HEK293 (cell line): ENCODE measurements around the gene DUOX1.
A peak's percentile ranks its signal among the peaks of the same experiment; 100 is the strongest.

ENCODE experiments used
- KLF10 ChIP-seq: fragments of 450-650 bp; IDR thresholded peaks from 2 replicates; pipeline ENCODE4 v1.5.1; 2018; ENCODE audit warnings: missing biosample characterization, mild to moderate bottlenecking, missing genetic modification characterization
- KLF9 ChIP-seq: fragments of 450-650 bp; formaldehyde crosslinking; IDR thresholded peaks from 2 replicates; pipeline ENCODE4 v1.5.1; 2016; ENCODE audit warnings: missing biosample characterization, missing genetic modification characterization, low read depth
- MYNN ChIP-seq: fragments of 450-650 bp; formaldehyde crosslinking; IDR thresholded peaks from 2 replicates; pipeline ENCODE4 v1.5.1; 2016; ENCODE audit warnings: missing biosample characterization, missing genetic modification characterization, borderline replicate concordance
- REPIN1 ChIP-seq: fragments of 450-650 bp; formaldehyde crosslinking; IDR thresholded peaks from 2 replicates; pipeline ENCODE4 v1.5.1; 2017; ENCODE audit warnings: missing biosample characterization, missing genetic modification characterization, low read depth
- SCRT1 ChIP-seq: fragments of 450-650 bp; formaldehyde crosslinking; IDR thresholded peaks from 2 replicates; pipeline ENCODE4 v1.5.1; 2016; ENCODE audit warnings: missing biosample characterization, missing genetic modification characterization, borderline replicate concordance
- ZIC2 ChIP-seq: fragments of 450-650 bp; formaldehyde crosslinking; IDR thresholded peaks from 2 replicates; pipeline ENCODE4 v1.5.1; 2016; ENCODE audit warnings: missing biosample characterization, missing genetic modification characterization
- ZNF155 ChIP-seq: fragments of 450-650 bp; formaldehyde crosslinking; IDR thresholded peaks from 2 replicates; pipeline ENCODE4 v1.5.1; 2016; ENCODE audit warnings: missing biosample characterization, missing genetic modification characterization
- ZNF157 ChIP-seq: fragments of 450-650 bp; formaldehyde crosslinking; IDR thresholded peaks from 2 replicates; pipeline ENCODE4 v1.5.1; 2016; ENCODE audit warnings: missing biosample characterization, missing genetic modification characterization
- ZNF16 ChIP-seq: fragments of 450-650 bp; formaldehyde crosslinking; IDR thresholded peaks from 2 replicates; pipeline ENCODE4 v1.5.1; 2016; ENCODE audit warnings: low read depth, missing biosample characterization, missing genetic modification characterization
- ZNF175 ChIP-seq: fragments of 450-650 bp; formaldehyde crosslinking; IDR thresholded peaks from 2 replicates; pipeline ENCODE4 v1.5.1; 2016; ENCODE audit warnings: missing biosample characterization, missing genetic modification characterization
- ZNF19 ChIP-seq: fragments of 450-650 bp; formaldehyde crosslinking; IDR thresholded peaks from 2 replicates; pipeline ENCODE4; 2016; ENCODE audit warnings: missing biosample characterization, missing genetic modification characterization, low read depth
- ZNF202 ChIP-seq: fragments of 450-650 bp; formaldehyde crosslinking; IDR thresholded peaks from 2 replicates; pipeline ENCODE4 v1.5.1; 2016; ENCODE audit warnings: missing biosample characterization, missing genetic modification characterization, borderline replicate concordance
- ZNF239 ChIP-seq: fragments of 450-650 bp; formaldehyde crosslinking; IDR thresholded peaks from 2 replicates; pipeline ENCODE4 v1.5.1; 2016; ENCODE audit warnings: missing biosample characterization, missing genetic modification characterization
- ZNF274 ChIP-seq, 2 experiments: fragments of 200-500 bp in 1 of 2; fragments of 450-650 bp in 1 of 2; sonication (Bioruptor generic) in 1 of 2; formaldehyde crosslinking in 1 of 2; IDR thresholded peaks; 2 replicates each; pipeline versions ENCODE4 v1.5.1 to v1.6.1; 2014 to 2016; ENCODE audit warnings: borderline replicate concordance in 1 of 2, inconsistent platforms in 1 of 2, low read length in 1 of 2, missing biosample characterization in 1 of 2, missing genetic modification characterization in 1 of 2
- ZNF366 ChIP-seq: fragments of 450-650 bp; formaldehyde crosslinking; conservative IDR thresholded peaks from 2 replicates; pipeline ENCODE4 v1.5.1; 2016; ENCODE audit warnings: missing biosample characterization, missing genetic modification characterization
- ZNF391 ChIP-seq: fragments of 450-650 bp; formaldehyde crosslinking; IDR thresholded peaks from 2 replicates; pipeline ENCODE4 v1.5.1; 2016; ENCODE audit warnings: low read depth, missing biosample characterization, missing genetic modification characterization, borderline replicate concordance
- ZNF416 ChIP-seq: fragments of 450-650 bp; formaldehyde crosslinking; IDR thresholded peaks from 2 replicates; pipeline ENCODE4 v1.5.1; 2016; ENCODE audit warnings: missing biosample characterization, missing genetic modification characterization
- ZNF558 ChIP-seq: fragments of 450-650 bp; formaldehyde crosslinking; IDR thresholded peaks from 2 replicates; pipeline ENCODE4 v1.5.1; 2016; ENCODE audit warnings: missing biosample characterization, missing genetic modification characterization
- ZNF623 ChIP-seq: fragments of 450-650 bp; formaldehyde crosslinking; IDR thresholded peaks from 2 replicates; pipeline ENCODE4 v1.5.1; 2016; ENCODE audit warnings: missing biosample characterization, missing genetic modification characterization
- ZNF654 ChIP-seq: fragments of 450-650 bp; formaldehyde crosslinking; IDR thresholded peaks from 2 replicates; pipeline ENCODE4 v1.5.1; 2016; ENCODE audit warnings: low read depth, missing biosample characterization, missing genetic modification characterization
- ZNF76 ChIP-seq: fragments of 450-650 bp; formaldehyde crosslinking; IDR thresholded peaks from 2 replicates; pipeline ENCODE4; 2016; ENCODE audit warnings: low read depth, missing biosample characterization, missing genetic modification characterization, borderline replicate concordance
- ZNF776 ChIP-seq: fragments of 450-650 bp; formaldehyde crosslinking; IDR thresholded peaks from 2 replicates; pipeline ENCODE4 v1.5.0; 2017; ENCODE audit warnings: missing biosample characterization, missing genetic modification characterization, borderline replicate concordance
- ZNF792 ChIP-seq: fragments of 450-650 bp; formaldehyde crosslinking; IDR thresholded peaks from 2 replicates; pipeline ENCODE4 v1.5.1; 2016; ENCODE audit warnings: missing biosample characterization, missing genetic modification characterization
- ZNF843 ChIP-seq: fragments of 450-650 bp; formaldehyde crosslinking; IDR thresholded peaks from 2 replicates; pipeline ENCODE4 v1.5.1; 2016; ENCODE audit warnings: missing biosample characterization, missing genetic modification characterization
- ZSCAN30 ChIP-seq: fragments of 450-650 bp; IDR thresholded peaks from 2 replicates; pipeline ENCODE4 v1.5.1; 2018; ENCODE audit warnings: missing biosample characterization, mild to moderate bottlenecking, missing genetic modification characterization, moderate library complexity
- TF ChIP-seq, protein P1 (sequence below): fragments of 450-650 bp; formaldehyde crosslinking; optimal IDR thresholded peaks from 2 replicates; pipeline ENCODE3; 2016; ENCODE audit warnings: missing biosample characterization, mild to moderate bottlenecking, missing genetic modification characterization
- TF ChIP-seq, protein P2 (sequence below): fragments of 450-650 bp; formaldehyde crosslinking; IDR thresholded peaks from 2 replicates; pipeline ENCODE4 v1.5.1; 2017; ENCODE audit warnings: missing biosample characterization, mild to moderate bottlenecking, missing genetic modification characterization, moderate library complexity
- TF ChIP-seq, protein P3 (sequence below): fragments of 450-650 bp; formaldehyde crosslinking; IDR thresholded peaks from 2 replicates; pipeline ENCODE4 v1.5.0; 2017; ENCODE audit warnings: missing biosample characterization, missing genetic modification characterization, borderline replicate concordance
- TF ChIP-seq, protein P4 (sequence below): fragments of 450-650 bp; IDR thresholded peaks from 2 replicates; pipeline ENCODE4 v1.5.1; 2018; ENCODE audit warnings: missing biosample characterization, missing genetic modification characterization
- TF ChIP-seq, protein P5 (sequence below): fragments of 450-650 bp; formaldehyde crosslinking; IDR thresholded peaks from 2 replicates; pipeline ENCODE4 v1.5.1; 2016; ENCODE audit warnings: missing biosample characterization, missing genetic modification characterization

The DUOX1 gene

GRCh38 chr15:45200001-45200798 is 70.4 kb downstream of the DUOX1 start (continued):
- TF ChIP-seq ZSCAN30 (tag by site-specific recombination) (peak; percentile 94), ZNF391 (peak; percentile 69; the same call in 1 of the 2 replicates), KLF9 (peak; percentile 98), ZIC2 (tag by site-specific recombination) (no peak), ZNF16 (tag by site-specific recombination) (no peak), KLF10 (tag by site-specific recombination) (peak; percentile 75), ZNF776 (tag by site-specific recombination) (no peak), ZNF19 (tag by site-specific recombination) (no peak), MYNN (tag by site-specific recombination) (no peak), ZNF623 (0 out of 2 replicates have a peak, but pooled peaks have one; percentile 12), ZNF654 (tag by site-specific recombination) (no peak), ZNF202 (tag by site-specific recombination) (no peak), ZNF239 (tag by site-specific recombination) (no peak), ZNF157 (no peak), ZNF76 (peak; percentile 28; the same call in 1 of the 2 replicates), SCRT1 (tag by site-specific recombination) (no peak), ZNF175 (no peak), ZNF416 (tag by site-specific recombination) (no peak), ZNF558 (tag by site-specific recombination) (peak; percentile 62; the same call in 1 of the 2 replicates), REPIN1 (tag by site-specific recombination) (peak; percentile 77; the same call in 1 of the 2 replicates), ZNF274 (IDR thresholded peaks at IDR 0.05; ENCODE audit: low read length) (no peak), ZNF274 (tag by site-specific recombination; IDR thresholded peaks at IDR 0.05; ENCODE audit: borderline replicate concordance) (no peak), ZNF792 (no peak), ZNF843 (0 out of 2 replicates have a peak, but pooled peaks have one; percentile 29), ZNF155 (tag by site-specific recombination) (no peak), ZNF366 (peak; percentile 89)
- TF ChIP-seq, protein P1, sequence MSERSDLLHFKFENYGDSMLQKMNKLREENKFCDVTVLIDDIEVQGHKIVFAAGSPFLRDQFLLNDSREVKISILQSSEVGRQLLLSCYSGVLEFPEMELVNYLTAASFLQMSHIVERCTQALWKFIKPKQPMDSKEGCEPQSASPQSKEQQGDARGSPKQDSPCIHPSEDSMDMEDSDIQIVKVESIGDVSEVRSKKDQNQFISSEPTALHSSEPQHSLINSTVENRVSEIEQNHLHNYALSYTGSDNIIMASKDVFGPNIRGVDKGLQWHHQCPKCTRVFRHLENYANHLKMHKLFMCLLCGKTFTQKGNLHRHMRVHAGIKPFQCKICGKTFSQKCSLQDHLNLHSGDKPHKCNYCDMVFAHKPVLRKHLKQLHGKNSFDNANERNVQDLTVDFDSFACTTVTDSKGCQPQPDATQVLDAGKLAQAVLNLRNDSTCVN (tag by site-specific recombination): peak; percentile 28
- TF ChIP-seq, protein P2, sequence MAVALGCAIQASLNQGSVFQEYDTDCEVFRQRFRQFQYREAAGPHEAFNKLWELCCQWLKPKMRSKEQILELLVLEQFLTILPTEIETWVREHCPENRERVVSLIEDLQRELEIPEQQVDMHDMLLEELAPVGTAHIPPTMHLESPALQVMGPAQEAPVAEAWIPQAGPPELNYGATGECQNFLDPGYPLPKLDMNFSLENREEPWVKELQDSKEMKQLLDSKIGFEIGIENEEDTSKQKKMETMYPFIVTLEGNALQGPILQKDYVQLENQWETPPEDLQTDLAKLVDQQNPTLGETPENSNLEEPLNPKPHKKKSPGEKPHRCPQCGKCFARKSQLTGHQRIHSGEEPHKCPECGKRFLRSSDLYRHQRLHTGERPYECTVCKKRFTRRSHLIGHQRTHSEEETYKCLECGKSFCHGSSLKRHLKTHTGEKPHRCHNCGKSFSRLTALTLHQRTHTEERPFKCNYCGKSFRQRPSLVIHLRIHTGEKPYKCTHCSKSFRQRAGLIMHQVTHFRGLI: peak; percentile 24; the same call in 1 of the 2 replicates
- TF ChIP-seq, protein P3, sequence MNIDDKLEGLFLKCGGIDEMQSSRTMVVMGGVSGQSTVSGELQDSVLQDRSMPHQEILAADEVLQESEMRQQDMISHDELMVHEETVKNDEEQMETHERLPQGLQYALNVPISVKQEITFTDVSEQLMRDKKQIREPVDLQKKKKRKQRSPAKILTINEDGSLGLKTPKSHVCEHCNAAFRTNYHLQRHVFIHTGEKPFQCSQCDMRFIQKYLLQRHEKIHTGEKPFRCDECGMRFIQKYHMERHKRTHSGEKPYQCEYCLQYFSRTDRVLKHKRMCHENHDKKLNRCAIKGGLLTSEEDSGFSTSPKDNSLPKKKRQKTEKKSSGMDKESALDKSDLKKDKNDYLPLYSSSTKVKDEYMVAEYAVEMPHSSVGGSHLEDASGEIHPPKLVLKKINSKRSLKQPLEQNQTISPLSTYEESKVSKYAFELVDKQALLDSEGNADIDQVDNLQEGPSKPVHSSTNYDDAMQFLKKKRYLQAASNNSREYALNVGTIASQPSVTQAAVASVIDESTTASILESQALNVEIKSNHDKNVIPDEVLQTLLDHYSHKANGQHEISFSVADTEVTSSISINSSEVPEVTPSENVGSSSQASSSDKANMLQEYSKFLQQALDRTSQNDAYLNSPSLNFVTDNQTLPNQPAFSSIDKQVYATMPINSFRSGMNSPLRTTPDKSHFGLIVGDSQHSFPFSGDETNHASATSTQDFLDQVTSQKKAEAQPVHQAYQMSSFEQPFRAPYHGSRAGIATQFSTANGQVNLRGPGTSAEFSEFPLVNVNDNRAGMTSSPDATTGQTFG (tag by site-specific recombination): no peak
- TF ChIP-seq, protein P4, sequence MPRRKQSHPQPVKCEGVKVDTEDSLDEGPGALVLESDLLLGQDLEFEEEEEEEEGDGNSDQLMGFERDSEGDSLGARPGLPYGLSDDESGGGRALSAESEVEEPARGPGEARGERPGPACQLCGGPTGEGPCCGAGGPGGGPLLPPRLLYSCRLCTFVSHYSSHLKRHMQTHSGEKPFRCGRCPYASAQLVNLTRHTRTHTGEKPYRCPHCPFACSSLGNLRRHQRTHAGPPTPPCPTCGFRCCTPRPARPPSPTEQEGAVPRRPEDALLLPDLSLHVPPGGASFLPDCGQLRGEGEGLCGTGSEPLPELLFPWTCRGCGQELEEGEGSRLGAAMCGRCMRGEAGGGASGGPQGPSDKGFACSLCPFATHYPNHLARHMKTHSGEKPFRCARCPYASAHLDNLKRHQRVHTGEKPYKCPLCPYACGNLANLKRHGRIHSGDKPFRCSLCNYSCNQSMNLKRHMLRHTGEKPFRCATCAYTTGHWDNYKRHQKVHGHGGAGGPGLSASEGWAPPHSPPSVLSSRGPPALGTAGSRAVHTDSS (tag by site-specific recombination): no peak
- TF ChIP-seq, protein P5, sequence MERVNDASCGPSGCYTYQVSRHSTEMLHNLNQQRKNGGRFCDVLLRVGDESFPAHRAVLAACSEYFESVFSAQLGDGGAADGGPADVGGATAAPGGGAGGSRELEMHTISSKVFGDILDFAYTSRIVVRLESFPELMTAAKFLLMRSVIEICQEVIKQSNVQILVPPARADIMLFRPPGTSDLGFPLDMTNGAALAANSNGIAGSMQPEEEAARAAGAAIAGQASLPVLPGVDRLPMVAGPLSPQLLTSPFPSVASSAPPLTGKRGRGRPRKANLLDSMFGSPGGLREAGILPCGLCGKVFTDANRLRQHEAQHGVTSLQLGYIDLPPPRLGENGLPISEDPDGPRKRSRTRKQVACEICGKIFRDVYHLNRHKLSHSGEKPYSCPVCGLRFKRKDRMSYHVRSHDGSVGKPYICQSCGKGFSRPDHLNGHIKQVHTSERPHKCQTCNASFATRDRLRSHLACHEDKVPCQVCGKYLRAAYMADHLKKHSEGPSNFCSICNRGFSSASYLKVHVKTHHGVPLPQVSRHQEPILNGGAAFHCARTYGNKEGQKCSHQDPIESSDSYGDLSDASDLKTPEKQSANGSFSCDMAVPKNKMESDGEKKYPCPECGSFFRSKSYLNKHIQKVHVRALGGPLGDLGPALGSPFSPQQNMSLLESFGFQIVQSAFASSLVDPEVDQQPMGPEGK (tag by site-specific recombination): no peak
